NOMO-1 treated with dmso at 0.1 percent for 144 hours (cell line): ENCODE measurements around the gene AMZ1.
"Not testable (repeated sequence)": the region's sequence is repeated elsewhere in the genome, so short reads cannot be mapped to it uniquely, and the experiment has no call there.

Source experiments
- DNase-seq: peaks from one replicate; lab custom pipeline; 2025; ENCODE audit not compliant: unreplicated experiment; lab: John Stamatoyannopoulos, UW

Gene AMZ1

GRCh38 chr7:2737771-2738540 lies 50.0 kb downstream of the AMZ1 start:
- DNase-seq = peak; percentile 56

DNA sequence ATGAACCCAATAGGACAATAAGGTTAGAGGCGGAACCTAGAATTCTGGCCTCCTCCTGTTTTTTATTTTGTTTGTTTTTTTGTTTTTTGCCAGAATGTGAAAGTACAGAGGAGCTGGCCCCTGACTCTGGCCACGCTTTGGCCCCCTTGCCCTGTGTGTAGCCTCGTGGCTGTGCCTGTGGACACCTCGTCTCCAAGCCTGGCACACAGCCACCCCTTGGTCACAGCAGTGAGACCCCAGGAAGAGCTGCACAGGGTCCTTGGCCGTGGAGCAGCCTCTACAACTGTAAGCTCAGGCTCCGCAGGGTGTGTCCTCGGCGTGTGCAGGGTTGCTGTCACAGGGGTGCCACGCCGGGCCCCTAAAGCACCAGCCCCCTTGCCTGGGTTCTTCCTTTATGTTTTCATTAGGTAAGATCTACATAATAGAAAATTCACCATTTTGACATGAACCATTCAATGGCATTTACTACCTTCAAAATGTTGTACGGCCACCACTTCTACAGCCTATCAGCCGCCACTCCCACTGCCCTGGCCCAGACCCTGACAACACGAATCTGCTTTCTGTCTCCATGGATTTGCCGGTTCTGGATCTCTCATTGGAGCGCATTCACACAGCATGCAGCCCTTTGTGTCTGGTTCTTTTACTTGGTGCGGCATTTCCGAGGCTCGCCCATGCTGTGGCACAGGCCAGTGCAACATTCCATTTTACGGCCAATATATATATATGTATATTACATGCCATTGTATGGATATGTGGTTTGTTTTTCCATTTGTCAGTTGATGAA lies 51.0 kb downstream of the AMZ1 start:
- no peak for DNase-seq

DNA sequence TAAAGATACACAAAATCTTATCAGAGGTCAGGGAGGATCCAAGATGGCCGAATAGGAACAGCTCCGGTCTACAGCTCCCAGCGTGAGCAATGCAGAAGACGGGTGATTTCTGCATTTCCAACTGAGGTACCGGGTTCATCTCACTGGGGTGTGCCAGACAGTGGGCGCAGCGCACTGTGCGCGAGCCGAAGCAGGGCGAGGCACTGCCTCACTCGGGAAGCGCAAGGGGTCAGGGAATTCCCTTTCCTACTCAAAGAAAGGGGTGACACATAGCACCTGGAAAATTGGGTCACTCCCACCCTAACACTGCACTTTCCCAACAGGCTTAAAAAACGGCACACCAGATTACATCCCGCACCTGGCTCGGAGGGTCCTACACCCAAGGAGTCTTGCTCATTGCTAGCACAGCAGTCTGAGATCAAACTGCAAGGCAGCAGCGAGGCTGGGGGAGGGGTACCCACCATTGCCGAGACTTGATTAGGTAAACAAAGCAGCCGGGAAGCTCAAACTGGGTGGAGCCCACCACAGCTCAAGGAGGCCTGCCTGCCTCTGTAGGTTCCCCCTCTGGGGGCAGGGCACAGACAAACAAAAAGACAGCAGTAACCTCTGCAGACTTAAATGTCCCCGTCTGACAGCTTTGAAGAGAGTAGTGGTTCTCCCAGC lies 55.7 kb downstream of the AMZ1 start:
- not testable (repeated sequence) for DNase-seq

DNA sequence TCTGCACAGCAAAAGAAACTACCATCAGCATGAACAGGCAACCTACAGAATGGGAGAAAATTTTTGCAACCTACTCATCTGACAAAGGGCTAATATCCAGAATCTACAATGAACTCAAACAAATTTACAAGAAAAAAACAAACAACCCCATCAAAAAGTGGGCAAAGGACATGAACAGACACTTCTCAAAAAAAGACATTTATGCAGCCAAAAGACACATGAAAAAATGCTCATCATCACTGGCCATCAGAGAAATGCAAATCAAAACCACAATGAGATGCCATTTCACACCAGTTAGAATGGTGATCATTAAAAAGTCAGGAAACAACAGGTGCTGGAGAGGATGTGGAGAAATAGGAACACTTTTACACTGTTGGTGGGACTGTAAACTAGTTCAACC lies 60.7 kb downstream of the AMZ1 start:
- not testable (repeated sequence) for DNase-seq

- DNase-seq = no peak
These were observed 62.0 kb downstream of the AMZ1 start for GRCh38 chr7:2750004-2750407.

GRCh38 chr7:2751086-2751485 lies 63.1 kb downstream of the AMZ1 start:
- DNase-seq = no peak

- DNase-seq = no peak
These were observed 65.1 kb downstream of the AMZ1 start for GRCh38 chr7:2753148-2753547.

DNA sequence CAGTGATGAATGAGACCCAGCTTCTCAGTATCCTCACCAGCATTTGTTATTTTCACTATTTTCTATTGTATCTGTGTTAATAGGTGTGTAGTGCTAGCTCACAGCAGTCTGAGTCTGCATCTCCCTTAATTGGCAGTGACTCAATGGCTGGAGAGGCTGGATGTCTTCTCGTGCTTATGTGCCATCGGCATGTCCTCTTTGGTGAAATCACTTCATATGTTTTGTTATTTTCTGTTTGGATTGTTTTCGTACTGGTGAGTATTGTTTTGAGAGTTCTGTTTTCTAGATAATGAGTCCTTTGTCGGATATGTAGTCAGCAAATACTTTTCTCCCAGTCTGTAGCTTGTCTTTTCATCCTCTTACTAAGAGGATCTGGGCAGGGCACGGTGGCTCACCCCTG lies 66.1 kb downstream of the AMZ1 start:
- DNase-seq = no peak

DNA sequence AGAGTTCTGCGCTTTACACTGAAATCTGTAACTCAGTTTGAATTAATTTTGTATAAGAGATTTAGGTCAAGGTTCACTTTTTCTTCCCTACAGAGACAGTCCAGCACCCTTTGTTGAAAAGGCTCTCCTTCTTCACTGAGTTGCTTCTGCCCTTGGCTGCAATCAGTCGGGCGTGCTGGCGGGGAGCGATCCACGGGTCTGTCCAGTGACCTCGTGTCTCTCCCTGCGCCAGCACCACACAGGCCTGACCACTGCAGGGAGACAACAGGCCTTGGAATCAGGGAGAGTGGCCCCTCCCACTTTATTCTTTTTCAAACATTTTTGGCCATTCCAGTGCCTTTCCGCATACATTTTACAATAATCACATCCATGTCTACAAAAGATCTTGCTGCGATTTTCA lies 66.9 kb downstream of the AMZ1 start:
- no peak for DNase-seq

- no peak for DNase-seq
These were observed 67.5 kb downstream of the AMZ1 start for GRCh38 chr7:2755531-2755930.

DNA sequence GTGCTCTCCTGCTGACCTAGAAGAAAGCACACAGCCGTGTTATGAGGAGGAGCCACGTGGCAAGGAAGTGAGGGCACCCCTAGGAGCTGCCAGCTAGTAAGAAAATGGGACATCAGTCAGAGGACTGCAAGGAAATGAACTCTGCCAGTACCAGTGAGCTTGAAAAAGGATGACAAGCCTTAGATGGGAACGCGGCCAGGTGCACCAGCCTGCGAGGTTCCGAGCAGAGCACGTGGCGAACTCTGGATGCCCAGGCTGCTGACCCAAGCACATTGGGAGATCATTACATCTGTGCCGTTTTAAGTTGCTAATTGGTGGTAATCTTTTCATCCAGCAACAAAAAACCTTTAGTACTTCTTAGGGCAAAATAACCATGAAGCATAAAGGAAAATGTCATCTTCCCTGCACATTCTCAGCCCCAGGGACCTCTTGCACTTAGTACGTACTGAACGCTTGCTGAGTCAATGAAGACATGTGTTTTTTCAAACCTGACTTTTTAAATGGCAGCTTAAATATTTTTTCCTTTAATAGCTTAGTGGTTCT lies 69.4 kb downstream of the AMZ1 start:
- DNase-seq = no peak

DNA sequence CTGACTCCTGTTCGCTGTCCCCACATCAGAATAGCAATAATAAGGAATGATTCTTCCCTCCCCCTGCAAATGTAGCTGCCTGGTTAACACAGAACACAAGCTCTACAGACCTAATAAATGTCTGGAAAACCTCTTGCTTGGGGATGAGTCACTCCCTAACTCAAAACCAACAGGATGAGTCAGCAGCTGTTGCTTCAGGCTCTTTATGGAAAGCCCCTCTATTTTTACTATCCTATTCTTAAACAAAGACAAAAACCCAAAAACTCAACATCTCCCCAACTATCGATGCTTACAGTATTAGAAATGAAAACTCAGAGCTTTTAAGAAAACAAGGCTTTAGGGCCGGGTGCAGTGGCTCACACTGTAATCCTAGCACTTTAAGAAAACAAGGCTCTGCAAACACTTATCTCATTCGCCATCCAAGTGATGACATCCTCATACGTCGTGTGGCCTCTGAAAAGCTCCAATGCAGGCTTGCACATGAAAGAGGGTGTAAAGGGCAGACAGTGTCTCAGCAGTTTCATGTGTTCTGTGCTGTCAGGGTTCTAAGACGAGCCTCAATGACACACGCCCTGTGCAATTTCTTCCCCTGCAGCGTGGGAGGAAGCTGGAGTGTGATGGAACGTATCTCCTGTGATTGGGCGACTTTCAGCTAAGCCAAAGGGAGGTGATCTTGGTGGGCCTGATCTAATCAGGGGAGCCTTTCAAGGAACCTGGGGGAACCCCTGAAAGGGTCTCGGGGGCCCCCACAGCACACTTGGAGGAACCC lies 70.1 kb downstream of the AMZ1 start:
- DNase-seq = peak; percentile 87

DNA sequence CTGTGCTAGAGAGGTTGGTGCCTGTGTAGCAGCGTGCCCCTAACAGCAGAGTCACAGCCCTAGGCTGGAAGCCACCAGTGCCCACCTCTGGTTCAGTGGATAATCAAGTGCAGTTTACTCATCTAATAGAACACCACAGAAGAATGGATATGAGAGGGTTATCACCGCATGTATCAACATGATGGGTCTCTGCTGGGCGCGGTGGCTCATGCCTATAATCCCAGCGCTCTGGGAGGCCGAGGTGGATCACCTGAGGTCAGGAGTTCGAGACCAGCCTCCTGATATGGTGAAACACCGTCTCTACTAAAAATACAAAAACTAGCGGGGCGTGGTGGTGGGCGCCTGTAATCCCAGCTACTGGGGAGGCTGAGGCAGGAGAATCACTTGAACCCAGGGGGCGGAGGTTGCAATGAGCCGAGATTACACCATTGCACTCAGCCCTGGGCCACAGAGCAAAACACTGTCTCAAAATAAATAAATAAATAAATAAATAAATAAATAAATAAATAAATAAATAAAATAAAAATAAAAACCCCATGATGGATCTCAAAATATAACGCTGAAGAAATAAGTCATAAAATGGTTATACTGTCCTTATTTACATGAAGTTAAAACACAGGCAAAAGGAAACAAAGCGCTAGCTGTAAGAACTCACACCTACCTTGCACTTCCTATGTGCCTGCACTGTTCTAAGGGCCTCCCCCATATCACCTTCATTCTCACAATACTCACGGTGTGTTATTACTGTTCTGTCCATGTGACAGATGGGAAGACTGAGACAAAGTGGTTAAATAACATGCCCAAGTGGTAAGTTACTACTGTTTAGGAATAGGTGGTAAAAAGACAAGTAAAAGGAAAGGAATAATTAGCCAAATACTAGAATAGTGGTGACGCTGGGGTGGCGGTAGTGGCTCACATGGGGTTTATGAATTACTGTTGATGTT lies 70.9 kb downstream of the AMZ1 start:
- DNase-seq = no peak

GRCh38 chr7:2759736-2760097 lies 71.7 kb downstream of the AMZ1 start:
- no peak for DNase-seq

DNA sequence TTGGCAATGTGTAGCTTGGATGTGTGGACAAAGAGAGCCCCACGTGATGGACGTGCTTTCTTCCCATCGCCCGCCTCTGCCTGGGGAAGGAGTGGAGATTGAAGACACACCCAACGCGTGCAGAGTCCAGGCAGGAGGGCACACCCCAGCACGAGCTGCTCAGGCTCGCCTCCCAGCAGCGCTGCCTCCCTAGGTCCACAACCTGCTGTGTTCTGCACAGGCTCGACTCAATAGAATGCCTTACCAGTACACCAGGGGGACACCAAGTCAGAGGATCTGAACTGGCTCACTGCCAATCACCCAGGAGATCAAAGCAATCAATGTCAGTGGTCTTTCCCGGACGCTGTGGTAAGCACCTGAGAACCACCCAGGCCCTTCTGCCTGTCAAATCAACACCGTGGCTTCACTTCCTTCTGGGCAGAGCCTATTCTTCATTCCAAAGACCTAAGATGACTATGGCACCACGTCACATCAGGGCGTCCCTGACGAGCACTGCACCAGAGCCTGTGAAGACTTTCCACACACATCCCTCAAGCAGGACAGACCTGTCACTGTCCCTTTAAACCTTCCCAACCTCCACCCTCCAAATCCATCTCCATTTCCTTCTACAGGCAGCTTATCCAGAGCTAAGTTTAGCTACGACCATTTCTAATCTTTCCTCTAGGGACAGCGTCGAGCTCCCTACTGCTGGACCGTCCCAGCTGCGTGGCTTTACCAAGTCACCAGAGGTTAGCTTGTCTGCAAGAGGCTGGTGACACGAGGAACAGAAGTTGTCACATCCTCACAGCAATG lies 72.3 kb downstream of the AMZ1 start:
- no peak for DNase-seq

DNA sequence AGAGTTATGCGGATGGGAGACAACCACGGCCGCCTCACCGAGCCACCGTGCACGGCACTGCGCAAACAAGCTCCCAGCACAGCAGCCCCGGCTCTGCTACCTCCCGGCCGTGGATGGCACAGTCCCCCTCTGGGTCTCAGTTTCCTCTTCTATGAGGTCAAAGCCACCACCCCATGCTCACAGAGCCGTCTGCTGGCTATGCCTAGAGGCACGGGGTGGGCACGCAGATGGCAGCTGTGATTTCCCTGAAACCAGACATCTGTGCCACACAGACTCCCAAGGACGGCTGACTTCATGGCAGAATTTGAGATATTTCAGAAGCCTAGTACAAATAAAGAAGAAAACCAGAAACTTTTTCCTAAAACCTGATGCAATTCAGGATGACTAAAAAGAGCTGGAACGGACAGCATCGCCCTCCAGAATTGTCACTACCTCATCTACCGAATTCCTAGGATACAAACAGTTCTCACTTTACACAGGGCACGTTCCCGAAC lies 73.2 kb downstream of the AMZ1 start:
- no peak for DNase-seq

- no peak for DNase-seq
These were observed 73.9 kb downstream of the AMZ1 start for GRCh38 chr7:2761801-2762497.

DNA sequence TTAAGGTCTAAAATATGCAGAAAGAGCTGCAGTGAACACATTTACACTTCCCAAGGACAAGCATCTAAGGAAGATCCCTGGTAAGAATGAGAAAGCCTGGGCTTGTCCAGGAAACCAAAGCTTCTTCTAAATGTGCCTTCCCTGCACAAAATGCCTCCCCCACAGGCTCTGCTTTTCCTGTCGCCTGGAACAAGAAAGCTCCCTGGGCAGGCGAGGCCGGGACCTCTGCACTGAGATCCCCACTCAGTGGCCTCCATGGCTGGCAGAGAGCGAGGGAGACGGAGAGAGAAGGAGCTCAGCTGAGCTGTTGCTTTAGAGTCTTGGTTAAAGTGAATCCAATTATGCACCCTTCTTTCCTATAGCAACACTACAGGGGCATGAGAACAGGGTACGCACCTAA lies 75.6 kb downstream of the AMZ1 start:
- DNase-seq = no peak
